Measurements from ENCODE around the gene DLL4. TPM values are rescaled to one million over a fixed set of nuclear protein-coding genes. Genes with fewer than 3 reads are reported as not detected.

The DLL4 gene
- total RNA-seq, 2 experiments from 2014 or later: 0.15 to 0.19 TPM

DNA sequence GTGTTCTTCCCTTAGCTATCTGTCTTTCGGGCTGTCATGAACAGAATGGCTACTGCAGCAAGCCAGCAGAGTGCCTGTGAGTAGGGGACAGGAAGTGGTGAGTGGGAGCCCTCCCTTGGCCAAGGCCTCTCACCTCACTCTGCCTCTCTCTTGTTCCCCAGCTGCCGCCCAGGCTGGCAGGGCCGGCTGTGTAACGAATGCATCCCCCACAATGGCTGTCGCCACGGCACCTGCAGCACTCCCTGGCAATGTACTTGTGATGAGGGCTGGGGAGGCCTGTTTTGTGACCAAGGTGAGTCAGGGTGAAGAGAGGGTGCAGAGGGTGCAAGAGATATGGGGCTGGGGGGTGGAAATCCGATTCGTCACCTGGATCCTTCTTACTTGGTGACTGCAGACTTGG, 3.0 kb downstream of the DLL4 start:
- Histone ChIP-seq H2AFZ (ENCODE audit: low read length) (no peak overlapping the region), H3K4me1 (ENCODE audit: insufficient read depth, low read length, poor library complexity, severe bottlenecking) (peaks cover 31% of the 10 kb centered on the region)

DNA sequence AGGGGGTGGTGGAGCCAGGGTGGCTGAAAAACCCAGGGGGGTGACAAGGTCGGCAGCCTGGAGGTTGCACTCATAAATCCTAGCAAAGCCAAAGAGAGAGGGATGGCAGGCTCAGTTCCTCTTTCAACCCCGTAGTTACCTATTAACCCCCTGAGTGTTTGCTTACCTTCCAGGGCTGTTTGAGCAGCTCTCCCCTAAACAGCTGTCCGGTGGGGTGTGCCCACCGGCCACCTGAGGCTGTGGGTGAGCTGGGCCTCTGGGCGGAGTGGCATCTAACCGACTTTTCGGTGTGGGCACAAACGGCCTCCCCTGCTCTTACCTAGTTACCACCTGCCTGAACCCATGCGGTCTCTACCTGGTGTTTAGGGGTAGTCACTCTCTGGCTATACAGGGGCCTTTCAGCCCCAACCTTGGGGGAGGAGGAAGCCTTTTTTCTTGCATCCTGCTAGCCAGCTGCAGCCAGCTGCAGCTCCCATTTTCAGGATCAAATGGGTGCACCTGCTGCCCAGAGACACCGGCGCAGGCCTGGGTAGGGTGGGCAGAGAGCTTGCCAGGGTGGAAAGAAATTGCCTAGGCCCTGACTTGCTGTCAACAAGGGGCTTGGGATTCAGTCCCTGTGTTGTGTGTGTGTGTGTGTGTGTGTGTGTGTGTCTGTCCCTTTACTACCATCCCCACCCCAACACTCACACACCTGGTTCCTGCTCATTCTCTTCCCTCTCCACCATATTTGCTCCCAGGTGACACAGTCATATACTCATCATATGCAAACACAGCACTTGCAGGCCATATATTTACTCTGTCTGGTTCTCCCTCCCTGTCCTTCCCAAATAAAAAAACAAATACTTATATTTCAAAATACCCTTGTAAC, 3.7 kb downstream of the DLL4 start:
- Histone ChIP-seq H3K79me2 (ENCODE audit: insufficient read depth, low read depth, low read length) (no peaks in the 10 kb centered on the region), H4K20me1 (ENCODE audit: insufficient read depth, low read length) (no peaks in the 10 kb centered on the region), H3K4me3 (ENCODE audit: low read depth, low read length, poor library complexity, severe bottlenecking) (no peak overlapping the region), H3K4me2 (ENCODE audit: low read length) (no peak overlapping the region), H3K27ac (ENCODE audit: low read depth, low read length, poor library complexity, severe bottlenecking) (no peak overlapping the region), H2AFZ (ENCODE audit: low read length) (no peak overlapping the region), H3K4me1 (ENCODE audit: insufficient read depth, low read length, poor library complexity, severe bottlenecking) (peaks cover 33% of the 10 kb centered on the region), H3K9me3 (ENCODE audit: low read length) (no peaks in the 10 kb centered on the region), H3K9me2 (ENCODE audit: insufficient read depth, low read length) (no peaks in the 10 kb centered on the region), H3K36me3 (ENCODE audit: insufficient read depth, low read length) (no peaks in the 10 kb centered on the region)
- TF ChIP-seq, protein P1, sequence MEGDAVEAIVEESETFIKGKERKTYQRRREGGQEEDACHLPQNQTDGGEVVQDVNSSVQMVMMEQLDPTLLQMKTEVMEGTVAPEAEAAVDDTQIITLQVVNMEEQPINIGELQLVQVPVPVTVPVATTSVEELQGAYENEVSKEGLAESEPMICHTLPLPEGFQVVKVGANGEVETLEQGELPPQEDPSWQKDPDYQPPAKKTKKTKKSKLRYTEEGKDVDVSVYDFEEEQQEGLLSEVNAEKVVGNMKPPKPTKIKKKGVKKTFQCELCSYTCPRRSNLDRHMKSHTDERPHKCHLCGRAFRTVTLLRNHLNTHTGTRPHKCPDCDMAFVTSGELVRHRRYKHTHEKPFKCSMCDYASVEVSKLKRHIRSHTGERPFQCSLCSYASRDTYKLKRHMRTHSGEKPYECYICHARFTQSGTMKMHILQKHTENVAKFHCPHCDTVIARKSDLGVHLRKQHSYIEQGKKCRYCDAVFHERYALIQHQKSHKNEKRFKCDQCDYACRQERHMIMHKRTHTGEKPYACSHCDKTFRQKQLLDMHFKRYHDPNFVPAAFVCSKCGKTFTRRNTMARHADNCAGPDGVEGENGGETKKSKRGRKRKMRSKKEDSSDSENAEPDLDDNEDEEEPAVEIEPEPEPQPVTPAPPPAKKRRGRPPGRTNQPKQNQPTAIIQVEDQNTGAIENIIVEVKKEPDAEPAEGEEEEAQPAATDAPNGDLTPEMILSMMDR (conservative IDR thresholded peaks at IDR 0.05; ENCODE audit: low read length): no peak
- TF ChIP-seq EZH2phosphoT487 (IDR thresholded peaks at IDR 0.05; ENCODE audit: borderline replicate concordance, low read depth, low read length): no peak
- no peak for DNase-seq (ENCODE audit: low spot score)
- no TSS peak for BruUV-seq (replicated peaks)
- intact Hi-C loops (cut with micrococcal nuclease; ENCODE audit: unreplicated experiment): no loop called here
- ChIA-PET POLR2A (interaction anchor here (0.7 to 1.0 kb wide), 2 partner anchors 30 to 285 kb away, joined by 3 to 6 read pairs; no protein-coding TSS in a partner anchor), CTCF (ENCODE audit: unreplicated experiment) (interaction anchor here (0.6 kb wide), 1 partner anchor 71 kb away, joined by 4 read pairs; no protein-coding TSS in a partner anchor)

More for the DNA sequence above, 3.0 kb downstream of the DLL4 start:
- H3K9me2 ChIP-seq (ENCODE audit: insufficient read depth, low read length): no peaks in the 10 kb centered on the region
- H3K36me3 ChIP-seq (ENCODE audit: insufficient read depth, low read length): no peaks in the 10 kb centered on the region
- H3K4me3 ChIP-seq (ENCODE audit: low read depth, low read length, poor library complexity, severe bottlenecking): no peak overlapping the region
- peak; percentile 22 for DNase-seq (ENCODE audit: low spot score)
- BruUV-seq (replicated peaks): no TSS peak
- ChIA-PET POLR2A (interaction anchor here (0.6 to 1.0 kb wide), 2 partner anchors 29 to 45 kb away, joined by 3 to 4 read pairs; no protein-coding TSS in a partner anchor), CTCF (ENCODE audit: unreplicated experiment) (no interaction called here)
- no peaks in the 10 kb centered on the region for H3K9me3 ChIP-seq (ENCODE audit: low read length)
- H3K4me2 ChIP-seq (ENCODE audit: low read length): no peak overlapping the region
- intact Hi-C loops (cut with micrococcal nuclease; ENCODE audit: unreplicated experiment): no loop called here
- no peak for TF ChIP-seq EZH2phosphoT487 (IDR thresholded peaks at IDR 0.05; ENCODE audit: borderline replicate concordance, low read depth, low read length)
- TF ChIP-seq, protein P1 (conservative IDR thresholded peaks at IDR 0.05; ENCODE audit: low read length): no peak
- no peak overlapping the region for H3K27ac ChIP-seq (ENCODE audit: low read depth, low read length, poor library complexity, severe bottlenecking)
- H4K20me1 ChIP-seq (ENCODE audit: insufficient read depth, low read length): no peaks in the 10 kb centered on the region
- no peaks in the 10 kb centered on the region for H3K79me2 ChIP-seq (ENCODE audit: insufficient read depth, low read depth, low read length)

DNA sequence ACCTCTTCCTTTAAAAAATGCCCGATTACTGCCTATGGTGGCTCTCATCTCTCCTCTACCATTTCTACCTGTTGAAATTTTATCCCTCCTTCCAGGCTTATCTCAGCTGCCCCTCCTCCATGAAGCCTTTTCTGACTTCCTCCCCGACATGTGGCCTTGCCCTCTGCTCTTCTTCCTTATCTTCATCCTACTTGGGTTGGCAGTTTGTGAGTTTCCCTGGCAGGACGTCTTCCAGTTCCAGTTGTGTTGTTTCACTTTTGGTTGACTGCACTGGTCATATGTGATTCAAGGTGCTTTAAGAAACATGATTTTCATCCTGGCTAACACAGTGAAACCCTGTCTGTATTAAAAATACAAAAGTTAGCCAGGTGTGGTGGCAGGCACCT, 4.4 kb downstream of the DLL4 start:
- no peak overlapping the region for H3K27ac ChIP-seq (ENCODE audit: low read depth, low read length, poor library complexity, severe bottlenecking)
- intact Hi-C loops (cut with micrococcal nuclease; ENCODE audit: unreplicated experiment): no loop called here
- H3K4me2 ChIP-seq (ENCODE audit: low read length): no peak overlapping the region
- POLR2A ChIA-PET: interaction anchor here (0.7 kb wide), 1 partner anchor 285 kb away, joined by 6 read pairs; no protein-coding TSS in a partner anchor
- no peaks in the 10 kb centered on the region for H4K20me1 ChIP-seq (ENCODE audit: insufficient read depth, low read length)
- no TSS peak for BruUV-seq (replicated peaks)
- no peak for DNase-seq (ENCODE audit: low spot score)
- H3K9me3 ChIP-seq (ENCODE audit: low read length): no peaks in the 10 kb centered on the region
- H3K36me3 ChIP-seq (ENCODE audit: insufficient read depth, low read length): no peaks in the 10 kb centered on the region
- TF ChIP-seq EZH2phosphoT487 (IDR thresholded peaks at IDR 0.05; ENCODE audit: borderline replicate concordance, low read depth, low read length): no peak
- TF ChIP-seq, protein P1 (conservative IDR thresholded peaks at IDR 0.05; ENCODE audit: low read length): no peak
- no peak overlapping the region for H2AFZ ChIP-seq (ENCODE audit: low read length)
- CTCF ChIA-PET (ENCODE audit: unreplicated experiment): interaction anchor here (0.6 kb wide), 1 partner anchor 70 kb away, joined by 4 read pairs; no protein-coding TSS in a partner anchor
- no peak overlapping the region for H3K4me3 ChIP-seq (ENCODE audit: low read depth, low read length, poor library complexity, severe bottlenecking)
- peaks cover 26% of the 10 kb centered on the region for H3K4me1 ChIP-seq (ENCODE audit: insufficient read depth, low read length, poor library complexity, severe bottlenecking)
- no peaks in the 10 kb centered on the region for H3K9me2 ChIP-seq (ENCODE audit: insufficient read depth, low read length)
- no peaks in the 10 kb centered on the region for H3K79me2 ChIP-seq (ENCODE audit: insufficient read depth, low read depth, low read length)
